H1 (cell line): ENCODE measurements around the gene SEMA5B. TPM values are rescaled to one million over a fixed set of nuclear protein-coding genes. Genes with fewer than 3 reads are reported as not detected.

ENCODE experiments used
- CTCF ChIA-PET: fragments of 300-600 bp; sonication (Branson Sonifier 250); formaldehyde crosslinking; loops from one replicate; lab custom pipeline; 2021; ENCODE audit not compliant: partially characterized antibody; lab: Charles Lee
- POLR2A ChIA-PET: fragments of 300-600 bp; sonication (Branson Sonifier 250); formaldehyde crosslinking; loops from one replicate; lab custom pipeline; 2021; ENCODE audit warnings: inconsistent platforms; ENCODE audit not compliant: partially characterized antibody; lab: Charles Lee
- DNase-seq, 2 experiments: peaks; one replicate each; pipeline versions ENCODE4 v3.0.0 to v3.0.0-alpha.2; 2010 to 2022; ENCODE audit warnings: low spot score in 2 of 2, low read depth in 1 of 2, mixed read lengths in 1 of 2
- FAIRE-seq: peaks from 2 replicates; lab custom pipeline; 2011; peaks lifted over from hg19 to GRCh38; lab: Jason Lieb, UNC
- H2AFZ ChIP-seq: 2 replicates; pipeline ENCODE4 v1.8.1; 2012; ENCODE audit warnings: low read length, inconsistent platforms
- H2AK5ac ChIP-seq: 2 replicates; pipeline ENCODE4 v1.6.1; 2013; ENCODE audit warnings: low read depth, low read length
- H2BK120ac ChIP-seq: replicated peaks from 2 replicates; pipeline ENCODE3; 2013; ENCODE audit warnings: low read depth, low read length, inconsistent platforms
- H2BK12ac ChIP-seq: 2 replicates; pipeline ENCODE4 v1.6.1; 2013; ENCODE audit warnings: low read depth, low read length
- H2BK15ac ChIP-seq: 2 replicates; pipeline ENCODE4 v1.6.1; 2013; ENCODE audit warnings: low read length
- H2BK20ac ChIP-seq: 2 replicates; pipeline ENCODE4 v1.6.1; 2013; ENCODE audit warnings: low read length
- H2BK5ac ChIP-seq: 2 replicates; pipeline ENCODE4 v1.6.1; 2013; ENCODE audit warnings: low read depth, low read length
- H3K14ac ChIP-seq: 2 replicates; pipeline ENCODE4 v1.6.1; 2013; ENCODE audit warnings: inconsistent platforms; ENCODE audit not compliant: insufficient read length
- H3K18ac ChIP-seq: 2 replicates; pipeline ENCODE4 v1.6.1; 2013; ENCODE audit warnings: low read length; ENCODE audit errors: extremely low read depth
- H3K23ac ChIP-seq: 2 replicates; pipeline ENCODE4 v1.6.1; 2013; ENCODE audit warnings: inconsistent platforms; ENCODE audit not compliant: insufficient read length
- H3K23me2 ChIP-seq: 2 replicates; pipeline ENCODE4 v1.6.1; 2013; ENCODE audit warnings: low read depth, low read length
- H3K27ac ChIP-seq: 2 replicates; pipeline ENCODE4 v1.6.1; 2011; ENCODE audit warnings: low read depth, low read length, inconsistent platforms
- H3K27me3 ChIP-seq, 4 experiments: replicated peaks in 1 of 4; 1 replicate in 1 of 4; 2 replicates in 3 of 4; pipeline versions ENCODE4 v1.6.1 to v1.8.1; 2011 to 2013; ENCODE audit warnings: low read length in 3 of 4, mild to moderate bottlenecking in 3 of 4, inconsistent platforms in 2 of 4, mixed read lengths in 2 of 4, moderate library complexity in 1 of 4; ENCODE audit not compliant: control insufficient read depth in 3 of 4, insufficient read depth in 3 of 4; ENCODE audit errors: extremely low read depth in 1 of 4
- H3K36me3 ChIP-seq, 4 experiments: 2 replicates each; pipeline versions ENCODE4 v1.6.1 to v1.8.1; 2011 to 2013; ENCODE audit warnings: mild to moderate bottlenecking in 4 of 4, low read length in 3 of 4, moderate library complexity in 2 of 4, control low read depth in 1 of 4, inconsistent platforms in 1 of 4; ENCODE audit not compliant: insufficient read depth in 4 of 4, control insufficient read depth in 2 of 4
- H3K4ac ChIP-seq: replicated peaks from 2 replicates; pipeline ENCODE3; 2013; ENCODE audit warnings: low read length, low read depth, mixed read lengths, inconsistent platforms; ENCODE audit not compliant: insufficient read length
- H3K4me1 ChIP-seq, 4 experiments: replicated peaks in 1 of 4; 1 replicate in 1 of 4; 2 replicates in 3 of 4; pipeline versions ENCODE4 v1.6.1 to v1.8.1; 2011 to 2013; ENCODE audit warnings: low read length in 3 of 4, inconsistent platforms in 2 of 4, mixed read lengths in 1 of 4; ENCODE audit not compliant: insufficient read depth in 4 of 4, control insufficient read depth in 3 of 4
- H3K4me2 ChIP-seq, 2 experiments: 2 replicates each; pipeline versions ENCODE4 v1.6.1 to v1.8.1; 2011 to 2013; ENCODE audit warnings: low read depth in 2 of 2, low read length in 2 of 2, control low read depth in 1 of 2, inconsistent platforms in 1 of 2, mild to moderate bottlenecking in 1 of 2; ENCODE audit not compliant: insufficient read depth in 1 of 2
- H3K4me3 ChIP-seq, 4 experiments: fragments of 200-600, 300-600 bp in 1 of 4; sonication (generic), shearing (Covaris generic), sonication (Bioruptor Twin) in 1 of 4; 2 replicates each; pipeline versions ENCODE4 v1.5.1 to v1.8.1; 2011 to 2016; ENCODE audit warnings: low read length in 4 of 4, low read depth in 3 of 4, control low read depth in 2 of 4, inconsistent platforms in 2 of 4, mild to moderate bottlenecking in 2 of 4, mixed read lengths in 1 of 4, moderate library complexity in 1 of 4; ENCODE audit not compliant: insufficient read depth in 2 of 4; ENCODE audit errors: extremely low read depth in 1 of 4
- H3K56ac ChIP-seq: replicated peaks from 2 replicates; pipeline ENCODE3; 2013; ENCODE audit warnings: low read depth, mild to moderate bottlenecking, mixed read lengths, low read length, inconsistent platforms; ENCODE audit not compliant: insufficient read length
- H3K79me1 ChIP-seq: 2 replicates; pipeline ENCODE4 v1.6.1; 2013; ENCODE audit warnings: low read depth, low read length, control low read depth
- H3K79me2 ChIP-seq, 2 experiments: 2 replicates each; pipeline versions ENCODE4 v1.6.1 to v1.8.1; 2012 to 2013; ENCODE audit warnings: low read length in 2 of 2, mild to moderate bottlenecking in 2 of 2, inconsistent platforms in 1 of 2; ENCODE audit not compliant: insufficient read depth in 2 of 2, control insufficient read depth in 1 of 2
- H3K9ac ChIP-seq, 4 experiments: replicated peaks in 1 of 4; 1 replicate in 1 of 4; 2 replicates in 3 of 4; pipeline versions ENCODE4 v1.6.1 to v1.8.1; 2011 to 2013; ENCODE audit warnings: low read depth in 3 of 4, low read length in 3 of 4, control low read depth in 2 of 4, mild to moderate bottlenecking in 2 of 4, moderate library complexity in 2 of 4, inconsistent platforms in 1 of 4; ENCODE audit errors: extremely low read depth in 1 of 4
- H3K9me3 ChIP-seq, 2 experiments: 2 replicates each; pipeline versions ENCODE4 v1.6.1 to v1.8.1; 2012 to 2013; ENCODE audit warnings: mild to moderate bottlenecking in 2 of 2, moderate library complexity in 2 of 2, control low read depth in 1 of 2, inconsistent platforms in 1 of 2, low read depth in 1 of 2, low read length in 1 of 2, mixed read lengths in 1 of 2; ENCODE audit not compliant: insufficient read depth in 2 of 2
- H4K20me1 ChIP-seq, 2 experiments: replicated peaks in 1 of 2; 2 replicates each; pipeline versions ENCODE3 to v1.8.1; 2011 to 2013; ENCODE audit warnings: inconsistent platforms in 2 of 2, low read length in 2 of 2, mild to moderate bottlenecking in 1 of 2; ENCODE audit not compliant: insufficient read depth in 2 of 2, control insufficient read depth in 1 of 2
- H4K5ac ChIP-seq: 2 replicates; pipeline ENCODE4 v1.6.1; 2013; ENCODE audit warnings: low read length, low read depth, mixed read lengths, inconsistent platforms; ENCODE audit not compliant: insufficient read length
- H4K8ac ChIP-seq: 2 replicates; pipeline ENCODE4 v1.8.0; 2013; ENCODE audit warnings: mild to moderate bottlenecking, moderate library complexity, low read length, inconsistent platforms; ENCODE audit not compliant: insufficient read depth; ENCODE audit errors: extremely low read depth
- H4K91ac ChIP-seq: replicated peaks from 2 replicates; pipeline ENCODE3; 2013; ENCODE audit warnings: low read length, mixed read lengths, inconsistent platforms; ENCODE audit not compliant: insufficient read length
- BCL11A ChIP-seq, 2 experiments: IDR thresholded peaks; one replicate each; pipeline ENCODE4 v1.6.1; 2011; ENCODE audit warnings: low read depth in 2 of 2, low read length in 2 of 2, mild to moderate bottlenecking in 2 of 2
- BRCA1 ChIP-seq: IDR thresholded peaks from 2 replicates; pipeline ENCODE4 v1.6.1; 2012; ENCODE audit warnings: low read depth, low read length, improper control_type of control experiment
- CEBPB ChIP-seq: IDR thresholded peaks from 2 replicates; pipeline ENCODE4 v1.6.1; 2012; ENCODE audit warnings: low read depth, low read length
- CREB1 ChIP-seq: IDR thresholded peaks from 2 replicates; pipeline ENCODE4 v1.6.1; 2012; ENCODE audit warnings: inconsistent platforms
- EZH2 ChIP-seq: fragments of 200-600 bp; sonication (generic); IDR thresholded peaks from 2 replicates; pipeline ENCODE4 v1.7.1; 2012; ENCODE audit warnings: low read depth, mild to moderate bottlenecking, moderate library complexity, low read length, inconsistent platforms; ENCODE audit not compliant: severe bottlenecking
- GABPA ChIP-seq: IDR thresholded peaks from 2 replicates; pipeline ENCODE4 v1.6.1; 2011; ENCODE audit warnings: mild to moderate bottlenecking, low read length, moderate library complexity, borderline replicate concordance; ENCODE audit not compliant: insufficient read depth
- KDM4A ChIP-seq: IDR thresholded peaks from one replicate; pipeline ENCODE4 v1.7.1; 2012; ENCODE audit warnings: low read depth, mild to moderate bottlenecking, moderate library complexity, low read length, inconsistent platforms; ENCODE audit not compliant: severe bottlenecking
- POLR2A ChIP-seq, 2 experiments: IDR thresholded peaks; 1 replicate in 1 of 2; 2 replicates in 1 of 2; pipeline ENCODE4 v1.6.1; 2011; ENCODE audit warnings: low read depth in 2 of 2, low read length in 2 of 2, mild to moderate bottlenecking in 2 of 2; ENCODE audit errors: control extremely low read depth in 1 of 2
- RBBP5 ChIP-seq: IDR thresholded peaks from 2 replicates; pipeline ENCODE4 v1.7.1; 2012; ENCODE audit warnings: low read depth, mild to moderate bottlenecking, inconsistent platforms, low read length, moderate library complexity, borderline replicate concordance
- SIN3A ChIP-seq, 2 experiments: IDR thresholded peaks in 1 of 2; conservative IDR thresholded peaks in 1 of 2; 2 replicates each; pipeline ENCODE4 v1.6.1; 2011 to 2012; ENCODE audit warnings: low read length in 2 of 2, improper control_type of control experiment in 1 of 2, low read depth in 1 of 2, mild to moderate bottlenecking in 1 of 2
- SP1 ChIP-seq: IDR thresholded peaks from 2 replicates; pipeline ENCODE4 v1.6.1; 2011; ENCODE audit warnings: low read depth, low read length
- WGBS, 2 experiments: shearing (Covaris generic) in 1 of 2; methylation state at CpG; one replicate each; pipeline versions ENCODE4 v1.1.6 to v1.1.7; 2013 to 2015; ENCODE audit warnings: low lambda C conversion rate in 2 of 2, mixed read lengths in 2 of 2, inconsistent platforms in 1 of 2, low coverage in 1 of 2, missing lambda C conversion rate in 1 of 2; ENCODE audit not compliant: insufficient replicate concordance in 2 of 2, insufficient coverage in 1 of 2, insufficient read length in 1 of 2; ENCODE audit errors: extremely low coverage in 1 of 2, missing lambda C conversion rate in 1 of 2; 5-methylcytosine and 5-hydroxymethylcytosine counted together
- polyA plus RNA-seq, 7 experiments: library from polyadenylated mRNA; depleted of rRNA in 3 of 7; stranded (reverse) in 5 of 7; unstranded in 2 of 7; fragments of >200 nt in 5 of 7; fragments of 200-250 nt in 2 of 7; gene quantifications; 1 replicate in 5 of 7; 2 replicates in 1 of 7; 4 replicates in 1 of 7; pipeline versions ENCODE4 v1.2.1 to v1.2.3, GENCODE V29; 2011 to 2013; ENCODE audit warnings: missing spikeins in 2 of 7, mixed read lengths in 2 of 7
- total RNA-seq: library from RNA; stranded (reverse); fragmentation: NEBNext Ultra II Directional; extraction: Animal tissue kit (Norgen Biotek cat#: 25700); gene quantifications from 2 replicates; pipeline ENCODE4 v1.2.1, GENCODE V29; 2021

Gene SEMA5B
- total and polyA plus RNA-seq, 2 of the 8 experiments (the other 6 are each of a cell fraction or from before 2014, with no cell fraction given): 13.1 to 22.4 TPM

GRCh38 chr3:123025642-123026521 lies 1.7 kb downstream of the SEMA5B start:
- Histone ChIP-seq H2BK5ac (no peak overlapping the region; the same call in 1 of the 2 replicates), H2BK20ac (0 out of 2 replicates have a peak overlapping the region, but pooled peaks have one; percentile 23), H3K4me1 (peaks cover 12 to 39% (median 26%) of the 10 kb centered on the region in 4 experiments; a peak in 6 of 7 replicates), H3K23me2 (peaks cover 21% of the 10 kb centered on the region), H3K27ac (no peak overlapping the region), H4K8ac (no peak overlapping the region), H2BK15ac (no peak overlapping the region), H3K4me2 (peak overlapping the region; percentile 90 to 97), H3K79me1 (no peaks in the 10 kb centered on the region), H4K91ac (peak overlapping the region; percentile 1), H3K18ac (peak overlapping the region; percentile 55), H3K23ac (no peak overlapping the region), H4K5ac (no peak overlapping the region), H2AK5ac (no peak overlapping the region), H3K36me3 (no peaks in the 10 kb centered on the region), H3K4me3 (peak overlapping the region; percentile 76 to 90 (median 82)), H4K20me1 (peaks cover 0 to 1% of the 10 kb centered on the region in 2 experiments), H3K27me3 (peaks cover 0 to 17% (median 10%) of the 10 kb centered on the region in 4 experiments; a peak in 5 of 7 replicates), H3K4ac (no peak overlapping the region), H2BK12ac (peak overlapping the region; percentile 88; the same call in 1 of the 2 replicates), H3K79me2 (peaks cover 0 to 18% of the 10 kb centered on the region in 2 experiments; a peak in 2 of 4 replicates), H3K9me3 (no peaks in the 10 kb centered on the region), H2BK120ac (no peak overlapping the region), H3K56ac (no peak overlapping the region), H2AFZ (no peak overlapping the region), H3K9ac (peak overlapping the region in 1 of 4 experiments; percentile 33; a peak in 1 of 7 replicates), H3K14ac (no peak overlapping the region)
- DNase-seq (peak in 1 of 2 experiments; percentile 85), FAIRE-seq (peak; percentile 48)
- POLR2A ChIA-PET: interaction anchor here (0.6 to 1.8 kb wide), 6 partner anchors 13 to 83 kb away, joined by 3 to 6 read pairs (median 4); no protein-coding TSS in a partner anchor
- CTCF ChIA-PET: interaction anchor here (0.9 to 9.4 kb wide), 11 partner anchors 10 to 106 kb away, joined by 3 to 151 read pairs (median 3); no protein-coding TSS in a partner anchor
- 17% methylated on average over 19 of the region's 33 CpGs; no CpG with 5 or more reads in 1 of the 2 experiments for WGBS, 2 experiments
- no peak for TF ChIP-seq EZH2
- 0 out of 2 replicates have a peak, but pooled peaks have one; percentile 11 for TF ChIP-seq RBBP5
- TF ChIP-seq BRCA1: no peak
- TF ChIP-seq KDM4A: peak; percentile 4
- TF ChIP-seq GABPA: no peak
- TF ChIP-seq POLR2A (IDR thresholded peaks at IDR 0.05; ENCODE audit: control extremely low read depth in 1 of 2, low read depth in 2 of 2, low read length in 2 of 2): 0 out of 3 replicates have a peak, but pooled peaks of 1 of the 2 experiments have one; percentile 41
- no peak for TF ChIP-seq CREB1
- no peak for TF ChIP-seq CEBPB
- no peak for TF ChIP-seq BCL11A (IDR thresholded peaks at IDR 0.05; ENCODE audit: low read depth in 2 of 2, low read length in 2 of 2)
- peak; percentile 13 to 28; a peak in 1 of 4 replicates for TF ChIP-seq SIN3A (conservative IDR thresholded peaks at IDR 0.05 in 1 of 2, IDR thresholded peaks at IDR 0.05 in 1 of 2; ENCODE audit: low read depth in 1 of 2, low read length in 2 of 2)
- TF ChIP-seq SP1: peak; percentile 97
